Tracheal epithelial cell (primary cell): ENCODE measurements around the gene PLEKHG7. TPM values are rescaled to one million over a fixed set of nuclear protein-coding genes. Genes with fewer than 3 reads are reported as not detected.

Experiments
- total RNA-seq: library from RNA; depleted of rRNA; stranded (reverse); fragments of >200 nt; gene quantifications from 2 replicates; pipeline ENCODE4 v1.2.1, GENCODE V29; 2014

Gene PLEKHG7, protein sequence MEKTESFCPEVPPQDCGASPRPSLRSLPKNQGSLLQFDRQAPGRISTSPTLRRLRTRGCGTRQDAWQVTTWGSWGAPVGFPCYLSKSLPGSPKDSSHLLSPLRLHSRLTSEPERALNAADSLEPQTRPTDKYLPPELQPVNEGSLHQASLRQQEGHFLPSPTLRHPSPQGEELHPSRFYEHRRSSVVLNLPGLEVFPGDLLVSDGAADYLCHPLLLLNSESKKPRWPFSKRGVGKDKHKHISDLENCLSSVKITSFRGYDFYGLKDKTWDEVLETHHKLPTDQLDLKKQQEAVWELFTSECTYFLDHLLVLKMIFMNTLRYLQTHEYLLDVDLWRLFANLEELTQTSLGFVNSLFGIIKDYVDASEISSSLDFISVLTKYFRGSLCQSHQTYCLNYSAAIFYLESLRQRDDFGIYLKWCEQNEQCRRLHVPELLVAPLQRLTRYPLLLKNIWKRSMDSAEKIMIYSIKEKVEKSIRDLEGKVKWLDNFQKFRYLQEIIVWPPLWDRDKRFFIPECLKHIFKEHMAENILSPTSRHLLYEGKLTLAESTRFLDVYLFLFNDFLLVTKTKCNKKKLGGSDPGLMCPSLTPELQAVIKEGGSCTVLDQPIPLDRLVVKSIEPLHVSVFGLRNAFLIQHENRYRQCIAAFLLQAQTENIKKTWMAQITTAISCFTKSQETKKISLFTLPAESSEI
- 0.24 TPM in 1 of 2 replicates, not detected in the other for total RNA-seq

DNA sequence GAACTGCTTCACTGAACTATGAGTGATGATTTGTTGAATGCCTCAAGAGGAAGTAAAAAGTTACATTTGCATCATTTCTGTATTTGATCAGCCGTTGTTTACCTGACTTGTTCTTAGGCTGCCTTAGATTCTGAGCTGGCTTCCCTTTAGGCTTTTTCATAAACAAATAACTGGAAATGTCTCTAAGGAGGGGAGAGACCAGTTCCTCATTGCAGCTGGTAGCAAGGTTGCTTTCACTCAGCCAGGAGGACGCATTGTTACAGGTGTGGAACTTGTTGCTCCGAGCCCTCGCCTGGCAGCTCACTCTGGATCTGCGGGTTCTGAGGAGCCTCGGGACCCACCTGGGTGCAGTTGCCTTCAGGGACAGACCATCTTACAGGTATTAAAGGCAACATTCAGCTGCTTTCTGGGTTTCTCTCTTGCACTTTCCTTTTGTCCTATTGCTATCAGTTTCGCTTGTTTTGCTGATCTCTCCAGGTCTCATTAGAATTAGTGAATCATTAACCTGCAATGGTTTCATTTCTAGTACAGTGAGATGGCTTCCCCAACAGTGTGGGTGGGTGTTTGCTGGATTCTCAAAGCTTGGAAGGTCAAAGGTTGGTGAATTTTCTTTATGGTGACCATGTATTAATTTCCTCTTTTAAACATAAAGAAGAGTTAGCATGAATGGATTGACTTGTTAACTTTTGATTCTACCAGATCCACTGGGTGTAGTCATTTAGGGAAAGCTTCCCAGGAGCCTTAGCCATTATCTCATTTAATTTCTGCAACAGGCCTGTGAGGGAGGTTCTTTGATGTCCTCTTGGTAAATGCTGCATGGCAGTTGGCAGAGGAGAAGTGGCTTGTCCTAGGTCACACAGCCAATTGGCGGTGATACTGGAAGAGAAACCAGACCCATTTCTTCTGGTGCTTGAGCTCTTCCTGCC, at the start of gene PLEKHG7:
TSS of gene PLEKHG7 (plus strand) at position 236 of the 926 bp plus-strand sequence. CDS start 3,643 bp downstream, outside the sequence.

Other genes with a start within 250 kb of the PLEKHG7 start
- gene EEA1, start 226.3 kb downstream of the PLEKHG7 start, total RNA-seq = 11.3 and 12.4 TPM in 2 replicates